ENCODE results near the gene SCGB1D4.

Gene SCGB1D4

GRCh38 chr11:62269654-62270278, 29.1 kb downstream of the SCGB1D4 start, which contains the start of gene SCGB2A2:
SCGB2A2 (plus strand) TSS chr11:62270158; CDS start chr11:62270217, 59 bp downstream.
- no peak for DNase-seq (ENCODE audit: extremely low read depth, low read depth)
- TF ChIP-seq CTCF (IDR thresholded peaks at IDR 0.05; ENCODE audit: low read depth, low read length): no peak

- TF ChIP-seq CTCF (IDR thresholded peaks at IDR 0.05; ENCODE audit: low read depth, low read length): no peak
- DNase-seq (ENCODE audit: extremely low read depth, low read depth): no peak
These were observed 31.3 kb downstream of the SCGB1D4 start for GRCh38 chr11:62267576-62267975.

- DNase-seq (ENCODE audit: extremely low read depth, low read depth): no peak
- TF ChIP-seq CTCF (IDR thresholded peaks at IDR 0.05; ENCODE audit: low read depth, low read length): no peak
These were observed 31.8 kb downstream of the SCGB1D4 start for GRCh38 chr11:62267050-62267449.

- DNase-seq (ENCODE audit: extremely low read depth, low read depth): no peak
- no peak for TF ChIP-seq CTCF (IDR thresholded peaks at IDR 0.05; ENCODE audit: low read depth, low read length)
These were observed 32.3 kb downstream of the SCGB1D4 start for GRCh38 chr11:62266558-62266957.

- DNase-seq (ENCODE audit: extremely low read depth, low read depth): no peak
- TF ChIP-seq CTCF (IDR thresholded peaks at IDR 0.05; ENCODE audit: low read depth, low read length): no peak
These were observed 34.9 kb downstream of the SCGB1D4 start for GRCh38 chr11:62264004-62264403.

- TF ChIP-seq CTCF (IDR thresholded peaks at IDR 0.05; ENCODE audit: low read depth, low read length): no peak
- DNase-seq (ENCODE audit: extremely low read depth, low read depth): no peak
These were observed 38.5 kb downstream of the SCGB1D4 start for GRCh38 chr11:62260261-62260953.

GRCh38 chr11:62256281-62256680, 42.6 kb downstream of the SCGB1D4 start:
- no peak for DNase-seq (ENCODE audit: extremely low read depth, low read depth)
- TF ChIP-seq CTCF (IDR thresholded peaks at IDR 0.05; ENCODE audit: low read depth, low read length): no peak
